ENCODE data around the gene KCNK5. TPM values are rescaled to one million over a fixed set of nuclear protein-coding genes. Genes with fewer than 3 reads are reported as not detected.

KCNK5 gene
- total and polyA plus RNA-seq, 2 donors: 2.6 to 3.9 TPM

GRCh38 chr6:39167866-39168625, 61.2 kb downstream of the KCNK5 start:
- WGBS: 94% methylated on average over 10 of the region's 10 CpGs
- H3K27ac ChIP-seq (ENCODE audit: low read depth in 1 of 2, low read length in 1 of 2): no peak overlapping the region
- H3K36me3 ChIP-seq (ENCODE audit: control insufficient read depth in 2 of 2, insufficient read depth in 2 of 2, low read length in 1 of 2): no peaks in the 10 kb centered on the region
- no peak overlapping the region for H3K4me3 ChIP-seq (ENCODE audit: low read length in 2 of 2)
- H3K27me3 ChIP-seq (ENCODE audit: control insufficient read depth in 2 of 2, insufficient read depth in 1 of 2, low read length in 1 of 2): no peaks in the 10 kb centered on the region
- H3K4me1 ChIP-seq (ENCODE audit: control insufficient read depth in 2 of 2, insufficient read depth in 2 of 2, low read length in 2 of 2): peaks cover 0 to 6% of the 10 kb centered on the region in 2 donors
- H3K9me3 ChIP-seq (ENCODE audit: control insufficient read depth in 2 of 2, insufficient read depth in 1 of 2, low read length in 1 of 2): peaks cover 0 to 10% of the 10 kb centered on the region in 2 donors
- no peak for DNase-seq (ENCODE audit: low read depth in 6 of 9, low spot score in 9 of 9)

DNA sequence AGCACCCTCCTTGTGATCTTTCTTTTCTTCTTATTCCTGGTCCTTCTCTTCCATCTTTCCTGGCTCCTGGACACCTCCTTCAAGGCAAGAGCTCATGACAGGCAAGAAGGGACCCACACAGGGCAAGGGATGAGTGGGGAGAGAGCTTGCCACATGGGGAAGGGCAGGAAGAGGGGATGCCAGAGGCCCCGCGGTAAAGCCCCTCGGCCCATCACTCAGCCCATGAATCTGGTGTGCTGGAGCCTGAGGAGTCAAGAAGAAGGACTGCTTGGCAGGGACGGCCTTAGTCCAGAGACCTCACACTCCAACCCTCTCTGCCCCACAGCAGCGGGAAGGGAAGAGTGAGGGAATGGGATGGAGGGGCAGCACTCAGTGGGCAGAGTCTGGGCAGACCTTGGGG, 62.0 kb downstream of the KCNK5 start:
- Histone ChIP-seq H3K27ac (ENCODE audit: low read depth in 1 of 2, low read length in 1 of 2) (no peak overlapping the region), H3K36me3 (ENCODE audit: control insufficient read depth in 2 of 2, insufficient read depth in 2 of 2, low read length in 1 of 2) (no peaks in the 10 kb centered on the region), H3K9me3 (ENCODE audit: control insufficient read depth in 2 of 2, insufficient read depth in 1 of 2, low read length in 1 of 2) (peaks cover 0 to 10% of the 10 kb centered on the region in 2 donors), H3K27me3 (ENCODE audit: control insufficient read depth in 2 of 2, insufficient read depth in 1 of 2, low read length in 1 of 2) (no peaks in the 10 kb centered on the region), H3K4me3 (ENCODE audit: low read length in 2 of 2) (no peak overlapping the region), H3K4me1 (ENCODE audit: control insufficient read depth in 2 of 2, insufficient read depth in 2 of 2, low read length in 2 of 2) (peaks cover 0 to 6% of the 10 kb centered on the region in 2 donors)
- WGBS: 94% methylated on average over 5 of the region's 5 CpGs
- no peak for DNase-seq (ENCODE audit: low read depth in 6 of 9, low spot score in 9 of 9)

DNA sequence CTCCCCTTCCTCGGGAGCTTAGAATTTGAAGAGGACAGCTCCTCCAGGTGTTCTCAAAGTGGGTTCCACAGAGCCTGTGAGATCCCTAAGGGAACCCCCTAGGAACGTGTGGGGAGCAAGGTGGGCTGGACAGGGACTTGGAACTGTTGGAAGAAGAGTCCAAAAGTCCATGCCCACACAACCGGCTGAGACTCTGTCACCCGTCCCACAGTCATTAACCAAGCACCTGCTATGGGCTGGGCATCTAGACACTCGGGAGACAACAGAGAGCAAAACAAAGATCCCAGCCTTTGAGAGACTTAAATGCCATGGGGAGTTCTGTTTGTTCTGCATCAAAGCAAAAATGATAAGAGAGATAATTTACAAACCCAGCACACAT, 62.4 kb downstream of the KCNK5 start:
- H3K9me3 ChIP-seq (ENCODE audit: control insufficient read depth in 2 of 2, insufficient read depth in 1 of 2, low read length in 1 of 2): peaks cover 0 to 6% of the 10 kb centered on the region in 2 donors
- H3K4me3 ChIP-seq (ENCODE audit: low read length in 2 of 2): no peak overlapping the region
- H3K36me3 ChIP-seq (ENCODE audit: control insufficient read depth in 2 of 2, insufficient read depth in 2 of 2, low read length in 1 of 2): no peaks in the 10 kb centered on the region
- H3K27ac ChIP-seq (ENCODE audit: low read depth in 1 of 2, low read length in 1 of 2): no peak overlapping the region
- H3K4me1 ChIP-seq (ENCODE audit: control insufficient read depth in 2 of 2, insufficient read depth in 2 of 2, low read length in 2 of 2): peaks cover 0 to 6% of the 10 kb centered on the region in 2 donors
- 83% methylated on average over 5 of the region's 5 CpGs for WGBS
- no peak for DNase-seq (ENCODE audit: low read depth in 6 of 9, low spot score in 9 of 9)
- no peaks in the 10 kb centered on the region for H3K27me3 ChIP-seq (ENCODE audit: control insufficient read depth in 2 of 2, insufficient read depth in 1 of 2, low read length in 1 of 2)

GRCh38 chr6:39166189-39166911, 62.9 kb downstream of the KCNK5 start:
- Histone ChIP-seq H3K9me3 (ENCODE audit: control insufficient read depth in 2 of 2, insufficient read depth in 1 of 2, low read length in 1 of 2) (peaks cover 0 to under 1% of the 10 kb centered on the region in 2 donors), H3K4me3 (ENCODE audit: low read length in 2 of 2) (no peak overlapping the region), H3K4me1 (ENCODE audit: control insufficient read depth in 2 of 2, insufficient read depth in 2 of 2, low read length in 2 of 2) (peaks cover 0 to 6% of the 10 kb centered on the region in 2 donors), H3K27me3 (ENCODE audit: control insufficient read depth in 2 of 2, insufficient read depth in 1 of 2, low read length in 1 of 2) (no peaks in the 10 kb centered on the region), H3K27ac (ENCODE audit: low read depth in 1 of 2, low read length in 1 of 2) (no peak overlapping the region), H3K36me3 (ENCODE audit: control insufficient read depth in 2 of 2, insufficient read depth in 2 of 2, low read length in 1 of 2) (no peaks in the 10 kb centered on the region)
- WGBS: 35% methylated on average over 20 of the region's 20 CpGs
- DNase-seq (ENCODE audit: low read depth in 6 of 9, low spot score in 9 of 9): peak; percentile 52 to 95 (median 81)

DNA sequence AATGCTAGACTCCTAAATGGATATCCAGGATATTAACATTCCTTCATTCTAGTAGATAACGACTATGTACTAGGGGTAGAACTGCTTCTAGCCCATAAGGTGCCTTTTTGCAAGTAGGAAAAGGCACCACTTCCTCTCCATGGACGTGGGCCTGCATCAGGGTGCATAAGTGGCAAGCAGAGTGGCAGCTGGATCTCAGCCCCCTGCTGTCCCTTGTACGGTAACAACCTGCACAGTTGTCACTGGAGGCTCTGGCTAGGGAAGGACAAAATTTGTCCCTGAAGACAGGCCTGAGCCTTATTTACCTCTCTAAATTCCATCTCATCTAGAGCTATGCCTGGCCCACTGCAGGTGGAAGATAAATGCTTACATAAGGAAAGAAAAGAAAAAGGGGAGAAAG, 71.8 kb downstream of the KCNK5 start:
- Histone ChIP-seq H3K27me3 (ENCODE audit: control insufficient read depth in 2 of 2, insufficient read depth in 1 of 2, low read length in 1 of 2) (no peaks in the 10 kb centered on the region), H3K27ac (ENCODE audit: low read depth in 1 of 2, low read length in 1 of 2) (no peak overlapping the region), H3K4me3 (ENCODE audit: low read length in 2 of 2) (no peak overlapping the region), H3K36me3 (ENCODE audit: control insufficient read depth in 2 of 2, insufficient read depth in 2 of 2, low read length in 1 of 2) (no peaks in the 10 kb centered on the region), H3K9me3 (ENCODE audit: control insufficient read depth in 2 of 2, insufficient read depth in 1 of 2, low read length in 1 of 2) (no peaks in the 10 kb centered on the region), H3K4me1 (ENCODE audit: control insufficient read depth in 2 of 2, insufficient read depth in 2 of 2, low read length in 2 of 2) (peaks cover 6 to 9% of the 10 kb centered on the region in 2 donors)
- 47% methylated on average over 3 of the region's 3 CpGs for WGBS
- DNase-seq (ENCODE audit: low read depth in 6 of 9, low spot score in 9 of 9): no peak

GRCh38 chr6:39156801-39157200, 72.5 kb downstream of the KCNK5 start:
- Histone ChIP-seq H3K27ac (ENCODE audit: low read depth in 1 of 2, low read length in 1 of 2) (no peak overlapping the region), H3K36me3 (ENCODE audit: control insufficient read depth in 2 of 2, insufficient read depth in 2 of 2, low read length in 1 of 2) (no peaks in the 10 kb centered on the region), H3K9me3 (ENCODE audit: control insufficient read depth in 2 of 2, insufficient read depth in 1 of 2, low read length in 1 of 2) (no peaks in the 10 kb centered on the region), H3K4me3 (ENCODE audit: low read length in 2 of 2) (no peak overlapping the region), H3K27me3 (ENCODE audit: control insufficient read depth in 2 of 2, insufficient read depth in 1 of 2, low read length in 1 of 2) (no peaks in the 10 kb centered on the region), H3K4me1 (ENCODE audit: control insufficient read depth in 2 of 2, insufficient read depth in 2 of 2, low read length in 2 of 2) (peaks cover 6 to 14% of the 10 kb centered on the region in 2 donors)
- no peak for DNase-seq (ENCODE audit: low read depth in 6 of 9, low spot score in 9 of 9)
- 97% methylated on average over 3 of the region's 3 CpGs for WGBS

GRCh38 chr6:39154705-39155104, 74.6 kb downstream of the KCNK5 start:
- H3K36me3 ChIP-seq (ENCODE audit: control insufficient read depth in 2 of 2, insufficient read depth in 2 of 2, low read length in 1 of 2): no peaks in the 10 kb centered on the region
- WGBS: 97% methylated on average over 4 of the region's 4 CpGs
- H3K4me3 ChIP-seq (ENCODE audit: low read length in 2 of 2): no peak overlapping the region
- peaks cover 6 to 14% of the 10 kb centered on the region in 2 donors for H3K4me1 ChIP-seq (ENCODE audit: control insufficient read depth in 2 of 2, insufficient read depth in 2 of 2, low read length in 2 of 2)
- no peak overlapping the region for H3K27ac ChIP-seq (ENCODE audit: low read depth in 1 of 2, low read length in 1 of 2)
- DNase-seq (ENCODE audit: low read depth in 6 of 9, low spot score in 9 of 9): no peak
- no peaks in the 10 kb centered on the region for H3K9me3 ChIP-seq (ENCODE audit: control insufficient read depth in 2 of 2, insufficient read depth in 1 of 2, low read length in 1 of 2)
- H3K27me3 ChIP-seq (ENCODE audit: control insufficient read depth in 2 of 2, insufficient read depth in 1 of 2, low read length in 1 of 2): no peaks in the 10 kb centered on the region

DNA sequence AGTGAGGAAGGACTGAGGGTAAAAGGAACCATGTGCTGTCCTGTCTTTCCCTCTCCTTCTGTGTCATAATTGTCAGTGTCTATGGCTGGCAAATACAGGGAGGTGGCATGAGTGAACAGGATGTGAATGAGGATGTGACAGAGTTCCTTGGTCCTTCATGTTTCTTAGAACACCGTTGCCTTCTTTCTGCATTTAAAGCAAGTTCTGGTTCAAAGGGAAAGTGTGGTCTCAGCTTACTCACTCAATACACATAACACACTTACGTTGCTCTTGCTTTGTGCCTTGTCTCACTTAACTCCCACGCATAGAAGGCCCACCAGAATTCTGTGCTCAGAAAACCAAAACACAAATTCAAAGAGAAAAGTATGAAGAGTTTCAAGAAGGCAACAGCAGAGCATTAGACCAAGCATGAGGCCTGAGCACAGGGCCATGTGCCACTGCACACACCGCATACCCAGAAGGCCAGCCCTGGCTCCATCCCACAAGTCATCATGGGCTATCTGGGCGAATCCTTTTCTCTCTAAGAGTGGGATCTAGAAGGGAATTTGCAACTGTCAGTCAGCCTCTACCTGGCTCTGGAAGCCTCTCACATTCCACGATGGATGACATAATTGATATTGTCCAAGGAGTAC, 75.4 kb downstream of the KCNK5 start:
- Histone ChIP-seq H3K4me1 (ENCODE audit: control insufficient read depth in 2 of 2, insufficient read depth in 2 of 2, low read length in 2 of 2) (peaks cover 6 to 14% of the 10 kb centered on the region in 2 donors), H3K36me3 (ENCODE audit: control insufficient read depth in 2 of 2, insufficient read depth in 2 of 2, low read length in 1 of 2) (no peaks in the 10 kb centered on the region), H3K27me3 (ENCODE audit: control insufficient read depth in 2 of 2, insufficient read depth in 1 of 2, low read length in 1 of 2) (no peaks in the 10 kb centered on the region), H3K27ac (ENCODE audit: low read depth in 1 of 2, low read length in 1 of 2) (peak overlapping the region in 1 of 2 donors; percentile 53), H3K9me3 (ENCODE audit: control insufficient read depth in 2 of 2, insufficient read depth in 1 of 2, low read length in 1 of 2) (no peaks in the 10 kb centered on the region), H3K4me3 (ENCODE audit: low read length in 2 of 2) (no peak overlapping the region)
- peak in 7 of 9 donors; percentile 8 to 62 (median 23) for DNase-seq (ENCODE audit: low read depth in 6 of 9, low spot score in 9 of 9)
- WGBS: 59% methylated on average over 6 of the region's 6 CpGs

DNA sequence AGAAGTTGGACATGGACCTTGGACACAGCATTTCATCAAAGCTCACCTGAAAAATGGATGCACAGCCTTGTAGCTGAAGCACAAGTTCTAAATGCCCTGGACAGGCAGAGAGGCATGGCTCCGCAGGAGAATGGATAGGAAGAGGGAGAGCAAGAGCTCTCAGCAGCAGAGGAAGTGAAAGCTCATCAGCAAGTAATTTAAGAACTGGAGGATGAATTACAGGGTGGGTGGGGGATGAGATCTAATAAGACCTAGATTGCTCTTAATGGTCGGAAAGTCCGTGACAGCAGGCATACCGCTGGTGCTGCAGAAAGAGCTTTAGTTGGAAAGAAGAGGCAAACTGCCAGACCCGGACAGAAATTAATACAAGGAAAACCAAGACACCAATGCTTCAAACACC, 77.0 kb downstream of the KCNK5 start:
- 79% methylated on average over 5 of the region's 5 CpGs for WGBS
- Histone ChIP-seq H3K36me3 (ENCODE audit: control insufficient read depth in 2 of 2, insufficient read depth in 2 of 2, low read length in 1 of 2) (no peaks in the 10 kb centered on the region), H3K27me3 (ENCODE audit: control insufficient read depth in 2 of 2, insufficient read depth in 1 of 2, low read length in 1 of 2) (no peaks in the 10 kb centered on the region), H3K9me3 (ENCODE audit: control insufficient read depth in 2 of 2, insufficient read depth in 1 of 2, low read length in 1 of 2) (no peaks in the 10 kb centered on the region), H3K4me3 (ENCODE audit: low read length in 2 of 2) (no peak overlapping the region), H3K4me1 (ENCODE audit: control insufficient read depth in 2 of 2, insufficient read depth in 2 of 2, low read length in 2 of 2) (peaks cover 6 to 14% of the 10 kb centered on the region in 2 donors), H3K27ac (ENCODE audit: low read depth in 1 of 2, low read length in 1 of 2) (no peak overlapping the region)
- DNase-seq (ENCODE audit: low read depth in 6 of 9, low spot score in 9 of 9): no peak
